HEK293 (cell line): ENCODE data around the gene ITPR2.

ENCODE experiments used
- CTCF ChIA-PET: fragments of 350-600 bp; formaldehyde crosslinking; extraction: SDS; loops from one replicate; lab custom pipeline; 2021; ENCODE audit warnings: antibody characterized with exemption; lab: Yijun Ruan, JAX
- POLR2A ChIA-PET: fragments of 300-600 bp; formaldehyde crosslinking; extraction: SDS; loops from one replicate; lab custom pipeline; 2020; ENCODE audit warnings: antibody characterized with exemption, inconsistent platforms; lab: Yijun Ruan, JAX
- H3K27ac ChIP-seq: fragments of 200-500 bp; sonication (Bioruptor generic); 2 replicates; pipeline ENCODE4 v1.5.1; 2014; ENCODE audit warnings: low read depth, low read length, control low read depth, inconsistent platforms; ENCODE audit errors: extremely low read depth
- H3K36me3 ChIP-seq, 2 experiments: fragments of 200-500 bp in 1 of 2; sonication (Bioruptor generic) in 1 of 2; 1 replicate in 1 of 2; 2 replicates in 1 of 2; pipeline ENCODE4 v1.5.1; 2014 to 2017; ENCODE audit warnings: inconsistent platforms in 2 of 2, low read length in 2 of 2; ENCODE audit not compliant: control insufficient read depth in 2 of 2, insufficient read depth in 1 of 2
- H3K4me1 ChIP-seq: fragments of 200-500 bp; sonication (Bioruptor generic); 2 replicates; pipeline ENCODE4 v1.5.1; 2014; ENCODE audit warnings: mild to moderate bottlenecking, low read length, inconsistent platforms; ENCODE audit not compliant: control insufficient read depth, insufficient read depth
- H3K4me3 ChIP-seq: 2 replicates; pipeline ENCODE4 v1.5.1; 2011; ENCODE audit warnings: low read depth, mild to moderate bottlenecking, control low read depth, low read length, moderate library complexity
- H3K9me3 ChIP-seq: fragments of 200-500 bp; sonication (Bioruptor generic); 2 replicates; pipeline ENCODE4 v1.5.1; 2014; ENCODE audit warnings: low read depth, low read length, inconsistent platforms; ENCODE audit not compliant: control insufficient read depth, insufficient read depth
- HOXA7 ChIP-seq: sonication (generic); formaldehyde crosslinking; IDR thresholded peaks from 2 replicates; pipeline ENCODE4 v1.8.1; 2022; ENCODE audit warnings: missing genetic modification reagents, borderline replicate concordance
- KLF8 ChIP-seq: fragments of 450-650 bp; formaldehyde crosslinking; IDR thresholded peaks from 2 replicates; pipeline ENCODE4 v1.5.1; 2016; ENCODE audit warnings: missing biosample characterization, missing genetic modification characterization
- OVOL3 ChIP-seq: fragments of 450-650 bp; formaldehyde crosslinking; IDR thresholded peaks from 2 replicates; pipeline ENCODE4 v1.5.1; 2016; ENCODE audit warnings: missing biosample characterization, missing genetic modification characterization
- REPIN1 ChIP-seq: fragments of 450-650 bp; formaldehyde crosslinking; IDR thresholded peaks from 2 replicates; pipeline ENCODE4 v1.5.1; 2017; ENCODE audit warnings: missing biosample characterization, missing genetic modification characterization, low read depth
- ZNF121 ChIP-seq: fragments of 450-650 bp; formaldehyde crosslinking; IDR thresholded peaks from 2 replicates; pipeline ENCODE4 v1.5.1; 2016; ENCODE audit warnings: missing biosample characterization, missing genetic modification characterization
- ZNF16 ChIP-seq: fragments of 450-650 bp; formaldehyde crosslinking; IDR thresholded peaks from 2 replicates; pipeline ENCODE4 v1.5.1; 2016; ENCODE audit warnings: low read depth, missing biosample characterization, missing genetic modification characterization
- ZNF169 ChIP-seq: fragments of 450-650 bp; formaldehyde crosslinking; IDR thresholded peaks from 2 replicates; pipeline ENCODE4 v1.5.1; 2016; ENCODE audit warnings: missing biosample characterization, missing genetic modification characterization
- ZNF184 ChIP-seq: fragments of 450-650 bp; IDR thresholded peaks from 2 replicates; pipeline ENCODE4 v1.5.1; 2018; ENCODE audit warnings: missing biosample characterization, mild to moderate bottlenecking, missing genetic modification characterization
- ZNF555 ChIP-seq: fragments of 450-650 bp; formaldehyde crosslinking; conservative IDR thresholded peaks from 2 replicates; pipeline ENCODE4 v1.5.1; 2017; ENCODE audit warnings: missing biosample characterization, mild to moderate bottlenecking, missing genetic modification characterization, inconsistent platforms
- ZNF596 ChIP-seq: fragments of 450-650 bp; IDR thresholded peaks from 2 replicates; pipeline ENCODE4 v1.5.0; 2018; ENCODE audit warnings: missing biosample characterization, mild to moderate bottlenecking, missing genetic modification characterization, moderate library complexity
- ZNF626 ChIP-seq: fragments of 450-650 bp; sonication (Bioruptor Pico); formaldehyde crosslinking; IDR thresholded peaks from 2 replicates; pipeline ENCODE4 v1.5.1; 2018; ENCODE audit warnings: missing biosample characterization, missing genetic modification characterization, inconsistent platforms
- ZNF677 ChIP-seq: fragments of 450-650 bp; IDR thresholded peaks from 2 replicates; pipeline ENCODE4 v1.5.0; 2018; ENCODE audit warnings: missing biosample characterization, mild to moderate bottlenecking, missing genetic modification characterization, moderate library complexity
- ZNF747 ChIP-seq: fragments of 450-650 bp; formaldehyde crosslinking; IDR thresholded peaks from 2 replicates; pipeline ENCODE4 v1.5.1; 2016; ENCODE audit warnings: missing biosample characterization, missing genetic modification characterization
- ZNF76 ChIP-seq: fragments of 450-650 bp; formaldehyde crosslinking; IDR thresholded peaks from 2 replicates; pipeline ENCODE4; 2016; ENCODE audit warnings: low read depth, missing biosample characterization, missing genetic modification characterization, borderline replicate concordance
- TF ChIP-seq, protein P1 (sequence below): fragments of 450-650 bp; formaldehyde crosslinking; IDR thresholded peaks from 2 replicates; pipeline ENCODE4 v1.5.1; 2016; ENCODE audit warnings: missing biosample characterization, missing genetic modification characterization
- TF ChIP-seq, protein P2 (sequence below): sonication (generic); formaldehyde crosslinking; IDR thresholded peaks from 2 replicates; pipeline ENCODE4 v1.8.1; 2022; ENCODE audit warnings: mild to moderate bottlenecking, moderate library complexity, missing genetic modification reagents

ITPR2 gene

DNA sequence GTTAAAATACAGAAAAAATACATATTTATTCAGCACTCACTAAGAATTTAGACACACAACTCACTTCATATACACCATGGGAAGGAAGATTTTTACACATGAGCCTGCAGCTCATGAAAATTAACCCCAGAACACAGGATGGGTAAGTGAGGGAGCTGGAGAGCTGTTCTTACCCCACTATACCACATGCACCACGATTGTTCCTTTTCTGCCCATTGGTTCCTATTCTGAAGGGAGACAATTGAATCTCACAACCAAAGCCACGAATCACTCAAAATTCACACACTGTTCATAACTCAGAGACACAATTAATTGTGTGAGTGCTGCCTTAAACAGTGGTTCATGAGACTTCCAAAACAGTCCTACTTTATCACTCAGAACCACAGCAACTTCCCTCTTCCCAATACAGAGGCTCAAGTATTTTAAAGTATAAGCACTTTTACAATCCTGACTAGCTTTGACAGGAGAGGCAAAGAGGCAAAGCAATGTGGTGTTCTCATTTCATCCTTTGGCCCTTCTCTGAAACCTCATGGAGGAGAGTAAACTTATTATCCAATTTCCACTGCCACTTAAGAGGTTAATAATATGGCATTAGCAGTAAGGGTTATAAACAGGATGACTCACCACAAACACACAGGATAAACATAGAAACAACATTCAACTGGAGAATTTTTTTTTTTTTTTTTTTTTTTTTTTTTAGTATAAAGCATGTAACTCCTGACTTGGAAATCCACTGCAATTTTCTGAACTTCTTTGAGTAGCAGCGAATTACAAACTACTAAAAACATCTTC lies 59.5 kb downstream of the ITPR2 start:
- POLR2A ChIA-PET, result no interaction called here
- no peak for TF ChIP-seq KLF8 (tag by site-specific recombination)
- TF ChIP-seq, protein P1, sequence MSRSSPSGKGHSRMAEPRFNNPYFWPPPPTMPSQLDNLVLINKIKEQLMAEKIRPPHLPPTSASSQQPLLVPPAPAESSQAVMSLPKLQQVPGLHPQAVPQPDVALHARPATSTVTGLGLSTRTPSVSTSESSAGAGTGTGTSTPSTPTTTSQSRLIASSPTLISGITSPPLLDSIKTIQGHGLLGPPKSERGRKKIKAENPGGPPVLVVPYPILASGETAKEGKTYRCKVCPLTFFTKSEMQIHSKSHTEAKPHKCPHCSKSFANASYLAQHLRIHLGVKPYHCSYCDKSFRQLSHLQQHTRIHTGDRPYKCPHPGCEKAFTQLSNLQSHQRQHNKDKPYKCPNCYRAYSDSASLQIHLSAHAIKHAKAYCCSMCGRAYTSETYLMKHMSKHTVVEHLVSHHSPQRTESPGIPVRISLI, result peak; percentile 59; the same call in 1 of the 2 replicates
- H3K36me3 ChIP-seq, result no peaks in the 10 kb centered on the region
- H3K9me3 ChIP-seq, result no peaks in the 10 kb centered on the region
- H3K4me3 ChIP-seq, result no peak overlapping the region
- CTCF ChIA-PET, result no interaction called here
- H3K27ac ChIP-seq, result no peak overlapping the region
- peaks cover 4% of the 10 kb centered on the region for H3K4me1 ChIP-seq

GRCh38 chr12:26771861-26772260 lies 61.1 kb downstream of the ITPR2 start:
- Histone ChIP-seq H3K4me1 (peaks cover 4% of the 10 kb centered on the region), H3K27ac (no peak overlapping the region), H3K4me3 (no peak overlapping the region), H3K9me3 (no peaks in the 10 kb centered on the region), H3K36me3 (no peaks in the 10 kb centered on the region)
- ChIA-PET POLR2A (no interaction called here), CTCF (interaction anchor here (0.6 to 0.9 kb wide), 2 partner anchors 26 kb away, joined by 3 read pairs; no protein-coding TSS in a partner anchor)
- TF ChIP-seq REPIN1 (tag by site-specific recombination) (no peak), ZNF677 (tag by site-specific recombination) (no peak), ZNF169 (tag by site-specific recombination) (no peak), ZNF16 (no peak), ZNF555 (tag by site-specific recombination) (no peak), ZNF76 (tag by site-specific recombination) (no peak), OVOL3 (tag by site-specific recombination) (no peak), ZNF121 (tag by site-specific recombination) (no peak), ZNF596 (tag by site-specific recombination) (no peak)
- TF ChIP-seq, protein P2, sequence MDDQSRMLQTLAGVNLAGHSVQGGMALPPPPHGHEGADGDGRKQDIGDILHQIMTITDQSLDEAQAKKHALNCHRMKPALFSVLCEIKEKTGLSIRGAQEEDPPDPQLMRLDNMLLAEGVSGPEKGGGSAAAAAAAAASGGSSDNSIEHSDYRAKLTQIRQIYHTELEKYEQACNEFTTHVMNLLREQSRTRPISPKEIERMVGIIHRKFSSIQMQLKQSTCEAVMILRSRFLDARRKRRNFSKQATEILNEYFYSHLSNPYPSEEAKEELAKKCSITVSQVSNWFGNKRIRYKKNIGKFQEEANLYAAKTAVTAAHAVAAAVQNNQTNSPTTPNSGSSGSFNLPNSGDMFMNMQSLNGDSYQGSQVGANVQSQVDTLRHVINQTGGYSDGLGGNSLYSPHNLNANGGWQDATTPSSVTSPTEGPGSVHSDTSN (CRISPR knock-in tag), result no peak

DNA sequence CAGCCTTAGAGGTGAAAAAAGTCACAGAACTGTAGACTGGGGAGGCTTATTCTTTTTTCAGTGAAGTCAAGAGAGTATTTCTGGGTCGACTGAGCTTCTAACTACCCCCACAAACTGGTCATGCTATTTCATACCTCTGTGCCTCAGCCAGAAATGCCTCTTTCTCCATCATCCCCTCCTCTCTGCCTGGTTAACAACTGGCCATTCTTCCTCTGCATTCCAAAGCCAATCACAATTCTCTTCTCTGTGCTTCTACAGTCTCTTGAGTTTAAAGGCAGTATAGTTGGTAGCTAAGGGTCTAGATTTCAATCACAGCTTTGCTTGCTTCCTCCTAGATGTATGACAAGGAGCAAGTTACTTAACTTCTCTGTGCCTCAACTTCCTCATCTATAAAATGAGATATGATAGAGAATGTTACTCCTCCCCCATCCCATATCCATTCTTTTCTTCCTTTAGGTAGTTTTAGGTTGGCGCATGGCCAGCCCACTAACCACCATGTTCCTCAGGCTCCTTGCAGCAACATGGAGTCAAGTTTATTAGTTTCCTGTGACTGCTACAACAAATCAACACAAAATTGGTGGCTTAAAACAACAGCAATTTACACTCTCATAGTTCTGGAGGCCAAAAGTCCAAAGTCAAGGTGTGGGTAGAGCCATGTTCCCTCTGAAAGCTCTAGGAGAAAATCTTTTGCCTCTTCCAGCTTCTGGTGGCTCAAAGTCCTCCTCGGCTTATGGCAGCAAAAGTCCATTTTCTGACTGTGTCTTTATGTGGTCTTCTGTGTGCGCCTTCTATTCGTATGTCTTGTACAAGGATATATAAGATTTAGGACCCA lies 62.5 kb downstream of the ITPR2 start:
- Histone ChIP-seq H3K27ac (no peak overlapping the region), H3K4me3 (no peak overlapping the region), H3K36me3 (no peaks in the 10 kb centered on the region), H3K9me3 (no peaks in the 10 kb centered on the region), H3K4me1 (peaks cover 4% of the 10 kb centered on the region)
- no peak for TF ChIP-seq ZNF626 (tag by site-specific recombination)
- TF ChIP-seq ZNF747 (tag by site-specific recombination), result no peak
- no peak for TF ChIP-seq HOXA7
- TF ChIP-seq ZNF184 (tag by site-specific recombination), result no peak
- CTCF ChIA-PET, result interaction anchor here (0.6 to 1.4 kb wide), 4 partner anchors 11 to 244 kb away, joined by 3 read pairs; no protein-coding TSS in a partner anchor
- POLR2A ChIA-PET, result no interaction called here
